ENCODE measurements around the gene MBD3L2B.
A peak's percentile ranks its signal among the peaks of the same experiment; 100 is the strongest.

Gene MBD3L2B

DNA sequence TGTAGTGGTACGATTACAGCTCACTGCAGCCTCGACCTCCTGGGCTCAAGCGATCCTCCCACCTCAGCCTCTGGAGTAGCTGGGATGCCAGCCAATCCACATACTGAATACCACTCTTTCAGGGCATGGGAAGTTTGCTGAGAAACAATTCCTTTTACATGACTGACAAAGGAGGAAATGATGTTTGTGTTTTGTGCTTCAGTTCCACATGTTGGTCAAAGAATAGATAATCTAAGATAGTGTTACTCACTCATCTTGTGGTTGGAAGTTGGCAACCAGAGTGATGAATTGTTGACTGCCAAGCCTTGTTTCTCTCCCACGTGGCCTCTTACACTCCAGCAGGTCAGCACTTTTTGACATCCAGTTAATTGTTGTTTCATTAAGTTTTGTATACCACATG, 7.6 kb downstream of the MBD3L2B start:
- DNase-seq (ENCODE audit: low spot score) (peak; percentile 37), FAIRE-seq (no peak)

GRCh38 chr19:7010722-7011593, 10.3 kb downstream of the MBD3L2B start:
- DNase-seq (ENCODE audit: low spot score) (no peak), FAIRE-seq (no peak)

- peak; percentile 1 for DNase-seq (ENCODE audit: low spot score)
These were observed 13.4 kb downstream of the MBD3L2B start for GRCh38 chr19:7007859-7008258.

GRCh38 chr19:7006135-7006704, 15.0 kb downstream of the MBD3L2B start:
- DNase-seq (ENCODE audit: low spot score), result peak; percentile 1
- FAIRE-seq, result no peak

More at GRCh38 chr19:7007859-7008258, 13.4 kb downstream of the MBD3L2B start:
- no peak for FAIRE-seq

- no peak for FAIRE-seq
These were observed 16.8 kb downstream of the MBD3L2B start for GRCh38 chr19:7004313-7004931.

DNA sequence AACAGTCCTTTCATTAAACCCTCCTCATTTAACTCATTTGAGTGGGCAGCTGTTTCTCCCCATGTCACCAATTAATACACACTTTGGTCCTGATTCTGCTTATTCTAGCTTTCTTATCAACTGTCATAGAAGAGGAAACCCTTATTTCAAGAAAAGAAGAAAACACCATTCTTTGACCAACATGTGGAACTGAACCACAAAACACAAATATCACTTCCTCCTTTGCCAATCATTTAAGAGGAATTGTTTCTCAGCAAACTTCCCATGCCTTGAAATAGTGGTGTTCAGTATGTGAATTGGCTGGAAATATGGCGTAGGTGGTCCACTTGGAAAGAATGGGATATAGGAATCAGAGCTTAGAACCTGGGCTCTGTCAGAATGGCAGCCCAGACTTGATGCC, 20.4 kb downstream of the MBD3L2B start:
- no peak for DNase-seq (ENCODE audit: low spot score)

More at GRCh38 chr19:7004313-7004931, 16.8 kb downstream of the MBD3L2B start:
- DNase-seq (ENCODE audit: low spot score), result peak; percentile 1

DNA sequence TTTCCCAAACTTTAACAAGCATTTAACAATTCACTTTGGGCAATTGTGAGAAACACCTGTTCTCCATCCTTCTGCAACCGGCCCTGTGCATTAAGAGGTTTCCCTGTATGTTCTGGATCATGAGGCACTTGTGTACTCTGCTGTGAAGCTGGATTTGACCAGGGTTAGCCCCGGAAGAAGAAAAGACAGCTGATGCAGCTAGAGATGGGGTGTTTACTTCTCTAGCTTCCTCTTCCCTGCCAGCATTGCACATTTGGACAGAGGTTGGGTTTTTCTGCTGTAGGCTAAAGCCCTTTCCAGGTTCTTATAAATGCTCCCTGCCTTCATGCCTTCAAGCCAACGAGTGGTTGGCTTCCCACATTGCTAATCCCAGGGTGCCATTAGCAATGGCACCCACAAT, 20.9 kb downstream of the MBD3L2B start:
- no peak for DNase-seq (ENCODE audit: low spot score)
- no peak for FAIRE-seq

More for the DNA sequence above, 20.4 kb downstream of the MBD3L2B start:
- no peak for FAIRE-seq

GRCh38 chr19:6999933-7000332, 21.3 kb downstream of the MBD3L2B start:
- DNase-seq (ENCODE audit: low spot score), result peak; percentile 2
- no peak for FAIRE-seq

DNA sequence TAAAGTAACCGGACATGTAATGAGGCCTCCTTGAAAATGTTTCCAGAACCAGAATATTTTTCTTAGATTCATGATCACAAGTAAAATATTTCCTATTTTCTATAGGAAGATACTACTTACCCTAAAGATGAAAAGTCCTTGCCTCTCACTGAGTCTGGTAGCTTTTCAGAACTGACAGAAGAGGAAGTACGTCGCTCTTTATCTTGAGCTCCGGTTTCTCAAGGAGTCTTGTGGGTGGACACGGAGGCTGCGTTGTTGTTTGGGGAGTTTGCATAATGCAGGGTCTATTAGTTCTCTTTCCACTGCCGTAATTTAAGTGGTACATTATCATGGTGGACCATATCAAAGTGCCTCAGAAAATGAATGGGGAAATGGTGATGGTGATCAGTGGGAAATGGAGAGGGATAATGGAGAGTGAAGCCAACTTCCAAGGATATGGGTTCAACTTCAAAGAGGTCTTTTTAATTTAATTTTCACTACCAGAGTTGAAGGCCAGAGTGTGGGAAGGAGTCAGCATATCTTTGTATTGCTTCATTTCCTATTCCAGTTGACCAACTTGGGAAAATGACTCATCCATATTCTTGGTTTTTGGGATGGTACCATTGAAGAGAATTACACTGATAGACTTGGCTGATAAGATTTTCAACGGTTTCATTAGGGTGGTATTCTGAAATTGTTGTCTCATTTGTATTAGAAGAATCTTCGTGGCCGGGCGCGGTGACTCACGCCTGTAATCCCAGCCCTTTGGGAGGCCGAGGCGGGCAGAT, 23.4 kb downstream of the MBD3L2B start:
- FAIRE-seq (no peak), DNase-seq (ENCODE audit: low spot score) (no peak)

DNA sequence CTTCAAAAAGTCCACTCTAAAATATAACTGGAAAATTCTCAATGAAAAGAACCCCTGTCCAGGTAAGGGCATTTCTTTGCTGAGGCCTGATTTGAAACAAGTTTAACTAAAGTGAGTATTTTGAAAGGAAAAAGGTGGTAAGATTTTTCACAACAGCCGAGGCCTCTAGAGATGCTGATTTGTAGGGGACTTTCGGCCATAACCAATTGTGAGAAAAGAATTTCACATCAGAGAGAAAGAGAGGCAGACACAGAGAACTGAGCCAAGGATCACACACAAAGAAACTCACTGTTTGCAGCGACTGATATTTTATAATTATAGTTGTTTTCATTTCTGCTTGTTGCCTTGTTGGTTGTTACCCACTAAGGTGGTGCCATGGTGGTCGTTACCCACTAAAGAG, 24.4 kb downstream of the MBD3L2B start:
- no peak for DNase-seq (ENCODE audit: low spot score)
- FAIRE-seq, result no peak

GRCh38 chr19:6995054-6995453, 26.2 kb downstream of the MBD3L2B start:
- FAIRE-seq, result no peak

GRCh38 chr19:6988257-6988656, 33.0 kb downstream of the MBD3L2B start:
- no peak for DNase-seq (ENCODE audit: low spot score)
- FAIRE-seq, result no peak

More at GRCh38 chr19:6995054-6995453, 26.2 kb downstream of the MBD3L2B start:
- DNase-seq (ENCODE audit: low spot score), result no peak

DNA sequence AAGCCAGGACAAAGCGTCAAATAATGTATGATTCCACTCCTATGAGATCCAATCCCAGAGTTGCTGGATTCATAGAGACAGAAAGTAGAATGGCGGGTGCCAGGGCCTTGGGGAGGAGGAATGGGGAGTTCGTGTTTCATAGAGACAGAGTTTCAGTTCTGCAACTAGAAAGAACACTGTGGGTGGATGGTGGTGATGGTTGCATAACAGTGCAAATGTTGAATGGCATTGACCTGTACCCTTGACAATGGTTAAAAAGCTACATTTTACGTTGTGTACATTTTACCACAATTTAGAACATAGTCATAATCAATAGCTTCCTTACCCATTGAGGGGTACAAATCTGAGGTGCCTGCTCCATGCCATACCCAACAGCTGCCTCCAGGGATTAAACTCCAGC, 33.4 kb downstream of the MBD3L2B start:
- DNase-seq (ENCODE audit: low spot score) (no peak), FAIRE-seq (no peak)

GRCh38 chr19:6983448-6983847, 37.8 kb downstream of the MBD3L2B start:
- DNase-seq (ENCODE audit: low spot score), result no peak
- FAIRE-seq, result no peak

DNA sequence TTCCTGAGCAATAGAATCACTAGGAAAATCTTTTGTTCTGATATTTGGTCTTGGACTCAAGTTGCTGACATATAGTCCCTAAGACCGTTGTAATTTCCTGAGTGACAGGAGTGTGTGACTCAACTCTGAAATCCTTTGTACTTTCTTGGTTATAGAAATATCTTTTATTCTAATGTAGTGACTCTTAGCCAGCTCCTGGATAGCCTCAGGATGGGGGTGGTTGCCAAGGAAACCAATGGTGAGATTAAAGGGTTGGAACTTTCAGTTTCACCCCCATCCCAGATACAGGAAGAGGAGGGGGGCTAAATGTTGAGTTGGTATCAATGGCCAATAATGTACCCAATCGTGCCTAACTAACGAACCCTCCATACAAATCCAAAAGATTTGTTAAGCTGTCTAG, 41.8 kb downstream of the MBD3L2B start:
- FAIRE-seq, result no peak
- DNase-seq (ENCODE audit: low spot score), result no peak

DNA sequence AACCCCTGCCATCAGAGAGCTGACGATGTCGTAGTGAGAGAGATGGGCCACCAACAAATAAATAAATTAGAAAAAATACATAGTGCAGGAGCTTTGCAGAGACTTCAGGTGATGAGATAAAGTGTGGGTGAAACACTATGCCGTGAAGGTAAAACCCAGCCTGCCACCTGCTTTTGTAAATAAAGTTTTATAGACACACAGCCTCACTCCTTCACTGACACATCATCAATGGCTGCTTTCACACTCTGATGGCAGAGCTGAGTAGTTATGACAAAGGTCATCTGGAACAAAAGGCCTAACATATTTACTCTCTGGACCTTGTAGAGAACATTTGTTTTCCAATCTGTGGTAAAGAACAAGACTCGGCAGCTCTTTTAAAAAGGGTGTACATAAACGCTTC, 45.0 kb downstream of the MBD3L2B start:
- no peak for FAIRE-seq

GRCh38 chr19:6971366-6971765, 49.9 kb downstream of the MBD3L2B start:
- FAIRE-seq (no peak), DNase-seq (ENCODE audit: low spot score) (no peak)

More for the DNA sequence above, 45.0 kb downstream of the MBD3L2B start:
- no peak for DNase-seq (ENCODE audit: low spot score)

GRCh38 chr19:6970443-6970842, 50.8 kb downstream of the MBD3L2B start:
- no peak for FAIRE-seq
- no peak for DNase-seq (ENCODE audit: low spot score)

GRCh38 chr19:6970021-6970420, 51.2 kb downstream of the MBD3L2B start:
- no peak for DNase-seq (ENCODE audit: low spot score)
- FAIRE-seq, result no peak

GRCh38 chr19:6969490-6969889, 51.7 kb downstream of the MBD3L2B start:
- FAIRE-seq, result no peak

More at GRCh38 chr19:6969490-6969889, 51.7 kb downstream of the MBD3L2B start:
- DNase-seq (ENCODE audit: low spot score), result no peak

Data from RCC 7860 (cell line).